Right kidney (tissue), 9 donors: Measurements from ENCODE around the gene OTOP3.
"Not testable (repeated sequence)": the region's sequence is repeated elsewhere in the genome, so short reads cannot be mapped to it uniquely, and the experiment has no call there.

Experiments
- DNase-seq: peaks from one replicate; pipeline ENCODE4 v3.0.0-alpha.2; 2016
- long read RNA-seq, 8 donors: transcript quantifications; one replicate each; lab custom pipeline, GENCODE V29; 2026

OTOP3 gene, protein sequence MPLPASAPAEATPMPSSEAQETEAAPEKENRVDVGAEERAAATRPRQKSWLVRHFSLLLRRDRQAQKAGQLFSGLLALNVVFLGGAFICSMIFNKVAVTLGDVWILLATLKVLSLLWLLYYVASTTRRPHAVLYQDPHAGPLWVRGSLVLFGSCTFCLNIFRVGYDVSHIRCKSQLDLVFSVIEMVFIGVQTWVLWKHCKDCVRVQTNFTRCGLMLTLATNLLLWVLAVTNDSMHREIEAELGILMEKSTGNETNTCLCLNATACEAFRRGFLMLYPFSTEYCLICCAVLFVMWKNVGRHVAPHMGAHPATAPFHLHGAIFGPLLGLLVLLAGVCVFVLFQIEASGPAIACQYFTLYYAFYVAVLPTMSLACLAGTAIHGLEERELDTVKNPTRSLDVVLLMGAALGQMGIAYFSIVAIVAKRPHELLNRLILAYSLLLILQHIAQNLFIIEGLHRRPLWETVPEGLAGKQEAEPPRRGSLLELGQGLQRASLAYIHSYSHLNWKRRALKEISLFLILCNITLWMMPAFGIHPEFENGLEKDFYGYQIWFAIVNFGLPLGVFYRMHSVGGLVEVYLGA
- long read RNA-seq, donor 1, result 0 reads
- long read RNA-seq, donor 2, result 0 reads
- long read RNA-seq, donor 3, result 0 reads
- long read RNA-seq, donor 4, result 0 reads
- long read RNA-seq, donor 5, result 0 reads
- long read RNA-seq, donor 6, result 0 reads
- long read RNA-seq, donor 7, result 0 reads
- long read RNA-seq, donor 8, partial matches to known transcripts, result 0 of 1 reads
- long read RNA-seq, donor 8, other reads (novel, unspliced or antisense), result 0 of 1 reads

DNA sequence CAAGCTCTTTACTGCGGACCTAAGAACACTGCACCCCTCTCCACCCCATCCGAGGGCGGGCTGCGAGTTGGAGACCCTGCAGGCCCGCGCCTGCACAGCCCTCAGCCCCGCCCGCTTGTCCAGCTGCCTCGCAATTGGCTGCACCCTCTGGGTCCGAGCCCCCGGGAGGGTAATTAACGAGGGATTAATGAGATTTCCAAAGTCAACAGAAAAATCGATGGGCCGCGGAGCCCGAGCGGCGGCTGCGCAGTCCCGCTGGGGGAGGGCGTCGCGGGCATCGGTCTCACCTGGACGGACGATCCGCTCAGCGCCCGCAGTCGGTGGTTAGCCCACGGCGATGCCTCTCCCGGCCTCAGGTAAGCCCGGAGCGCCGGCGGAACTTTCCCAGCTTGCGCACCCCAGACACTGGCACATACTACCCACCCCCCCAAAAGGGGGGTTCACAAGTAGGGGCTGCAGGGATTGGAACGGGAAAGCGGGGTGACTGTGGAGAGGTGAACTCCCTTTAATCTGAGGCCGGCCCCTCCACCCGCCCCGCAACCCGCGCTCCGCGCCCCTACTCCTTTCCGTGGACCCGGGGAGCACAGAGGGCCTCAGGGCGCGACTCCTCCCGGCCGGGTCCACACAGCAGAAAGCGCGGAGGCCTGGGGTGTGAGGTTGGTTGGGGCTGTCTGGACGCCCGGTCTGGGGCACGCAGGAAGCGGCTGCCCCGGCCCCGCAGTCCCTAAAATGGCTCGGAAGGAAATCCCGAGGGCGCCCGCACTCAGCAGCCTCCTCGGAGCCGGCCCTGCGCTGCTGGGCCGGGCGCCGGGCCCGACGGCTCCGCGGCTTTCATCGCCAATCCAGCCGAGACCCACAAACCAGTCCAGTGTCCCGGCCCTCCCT, at the start of gene OTOP3:
Gene OTOP3, plus strand, starts transcription at position 314 of the 885 bp plus-strand sequence. Its CDS starts 24 bp downstream, at position 338.
- DNase-seq, result peak; percentile 34

- no peak for DNase-seq
Observed at GRCh38 chr17:74888469-74888868, 47.2 kb upstream of the OTOP3 start.

DNA sequence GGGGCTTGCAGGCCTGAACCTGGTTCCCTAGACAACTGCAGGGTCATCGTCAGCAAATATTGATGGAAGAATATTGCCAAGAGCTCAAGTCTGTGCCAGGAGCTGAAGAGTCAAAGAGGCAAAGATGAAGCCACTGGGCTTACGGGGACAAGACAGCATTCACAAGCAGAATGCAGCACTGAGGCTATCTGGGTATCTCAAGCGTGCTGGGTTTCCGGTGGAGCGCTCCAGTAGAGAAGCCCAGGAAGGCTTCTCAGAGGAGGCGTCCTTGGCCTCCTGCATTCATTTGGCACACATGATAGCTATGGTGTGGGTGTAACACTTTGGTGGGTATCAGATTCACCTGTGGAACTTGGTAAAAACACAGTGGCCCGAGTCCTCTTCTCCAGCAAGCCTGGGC, 45.1 kb upstream of the OTOP3 start:
- no peak for DNase-seq

GRCh38 chr17:74892013-74892841, 43.5 kb upstream of the OTOP3 start:
- no peak for DNase-seq

- DNase-seq, result peak; percentile 43
Observed at GRCh38 chr17:74892974-74893911, 42.5 kb upstream of the OTOP3 start, which contains the start of gene FADS6. Gene FADS6 (minus strand): TSS chr17:74893633. CDS start chr17:74893595, 38 bp downstream.

DNA sequence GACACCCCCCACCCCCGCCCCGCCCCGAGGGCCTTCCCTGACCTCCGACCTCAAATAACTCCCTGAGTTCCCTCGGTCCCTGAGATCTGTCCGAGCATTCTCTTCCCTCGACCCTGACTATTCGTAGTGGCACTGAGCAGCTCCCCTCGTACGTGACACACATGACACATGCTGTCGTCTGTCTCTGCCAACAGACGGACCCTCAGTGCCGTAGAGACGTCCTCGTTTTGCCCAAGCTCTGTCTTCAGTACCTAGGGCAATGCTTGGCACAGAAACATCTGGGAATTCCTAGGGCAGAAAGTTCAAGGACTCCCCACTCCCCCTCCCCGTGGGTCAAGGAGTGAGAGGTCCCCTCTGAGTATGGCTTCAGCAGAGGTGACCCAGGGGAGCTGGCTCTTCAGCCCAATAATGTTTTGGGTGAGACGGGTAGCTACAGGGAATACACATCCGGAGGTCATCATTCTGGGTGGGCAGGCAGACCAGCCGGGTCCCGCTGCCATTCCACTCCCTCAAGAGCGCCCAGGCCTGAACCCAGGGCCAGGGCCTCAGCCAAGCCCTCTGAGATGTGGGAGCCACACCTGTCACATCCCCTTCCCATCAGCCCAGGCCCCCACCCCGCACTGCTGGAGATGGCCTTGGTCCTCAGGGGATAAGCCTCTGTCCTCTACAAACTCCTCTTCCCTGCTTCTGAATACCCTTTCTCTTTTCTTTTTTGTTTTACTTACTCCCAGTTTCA, 41.6 kb upstream of the OTOP3 start:
- DNase-seq, result no peak

- DNase-seq, result no peak
Observed at GRCh38 chr17:74898376-74898946, 37.2 kb upstream of the OTOP3 start.

- no peak for DNase-seq
Observed at GRCh38 chr17:74900208-74900607, 35.5 kb upstream of the OTOP3 start.

- DNase-seq, result no peak
Observed at GRCh38 chr17:74901353-74902135, 34.2 kb upstream of the OTOP3 start.

DNA sequence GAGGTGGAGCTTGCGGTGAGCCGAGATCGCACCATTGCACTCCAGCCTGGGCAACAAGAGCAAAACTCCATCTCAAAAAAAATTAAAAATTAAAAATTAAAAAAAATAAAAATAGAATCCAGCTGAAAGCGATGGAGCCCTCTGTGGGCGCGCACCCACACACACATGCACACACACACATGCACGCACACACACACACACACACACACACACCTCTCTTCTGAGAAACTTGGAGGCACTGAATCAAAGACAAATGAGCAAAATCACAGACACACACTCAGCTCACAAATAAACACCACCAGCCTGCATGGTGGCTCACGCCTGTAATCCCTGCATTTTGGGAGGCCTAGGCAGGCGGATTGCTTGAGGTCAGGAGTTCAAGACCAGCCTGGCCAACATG, 32.7 kb upstream of the OTOP3 start:
- DNase-seq, result no peak

- no peak for DNase-seq
Observed at GRCh38 chr17:74903671-74904070, 32.0 kb upstream of the OTOP3 start.

GRCh38 chr17:74904687-74905409, 30.9 kb upstream of the OTOP3 start:
- no peak for DNase-seq

- DNase-seq, result not testable (repeated sequence)
Observed at GRCh38 chr17:74906214-74906793, 29.4 kb upstream of the OTOP3 start.

DNA sequence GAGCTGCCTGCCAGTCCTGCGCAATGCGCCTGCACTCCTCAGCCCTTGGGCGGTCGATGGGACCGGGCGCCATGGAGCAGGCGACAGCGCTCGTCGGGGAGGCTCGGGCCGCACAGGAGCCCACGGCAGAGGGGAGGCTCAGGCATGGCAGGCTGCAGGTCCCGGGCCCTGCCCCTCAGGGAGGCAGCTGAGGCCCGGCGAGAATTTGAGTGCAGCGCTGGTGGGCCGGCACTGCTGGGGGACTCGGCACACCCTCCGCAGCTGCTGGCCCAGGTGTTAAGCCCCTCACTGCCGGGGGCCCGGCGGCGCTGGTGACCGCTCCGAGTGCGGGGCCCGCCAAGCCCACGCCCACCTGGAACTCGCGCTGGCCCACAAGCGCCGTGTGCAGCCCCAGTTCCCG, 28.7 kb upstream of the OTOP3 start:
- no peak for DNase-seq

- DNase-seq, result not testable (repeated sequence)
Observed at GRCh38 chr17:74909097-74909496, 26.6 kb upstream of the OTOP3 start.

GRCh38 chr17:74911423-74911822, 24.3 kb upstream of the OTOP3 start:
- not testable (repeated sequence) for DNase-seq
